HL-60/S4 treated with phorbol 12-myristate 13-acetate at 8.2 ng/mL for 4 days and 3 days (cell line): ENCODE data around the gene SLC9B1.

ENCODE experiments used
- in situ Hi-C: fragments of 300-500 bp; cut with MboI; formaldehyde crosslinking; loops from 2 replicates; pipeline ENCODE4 v1.15.0; 2022; ENCODE audit warnings: low sequenced_read_pairs

Gene SLC9B1, protein sequence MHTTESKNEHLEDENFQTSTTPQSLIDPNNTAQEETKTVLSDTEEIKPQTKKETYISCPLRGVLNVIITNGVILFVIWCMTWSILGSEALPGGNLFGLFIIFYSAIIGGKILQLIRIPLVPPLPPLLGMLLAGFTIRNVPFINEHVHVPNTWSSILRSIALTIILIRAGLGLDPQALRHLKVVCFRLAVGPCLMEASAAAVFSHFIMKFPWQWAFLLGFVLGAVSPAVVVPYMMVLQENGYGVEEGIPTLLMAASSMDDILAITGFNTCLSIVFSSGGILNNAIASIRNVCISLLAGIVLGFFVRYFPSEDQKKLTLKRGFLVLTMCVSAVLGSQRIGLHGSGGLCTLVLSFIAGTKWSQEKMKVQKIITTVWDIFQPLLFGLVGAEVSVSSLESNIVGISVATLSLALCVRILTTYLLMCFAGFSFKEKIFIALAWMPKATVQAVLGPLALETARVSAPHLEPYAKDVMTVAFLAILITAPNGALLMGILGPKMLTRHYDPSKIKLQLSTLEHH

GRCh38 chr4:103019308-103020124 lies at the start of gene SLC9B1:
Gene SLC9B1, minus strand, starts transcription at chr4:103019705. Its CDS starts 27,994 bp downstream, at chr4:102991711.
- in situ Hi-C loops: loop anchor here (25.0 kb wide), 1 partner anchor 582 kb away; no protein-coding TSS in a partner anchor

- in situ Hi-C loops: no loop called here
Measured at GRCh38 chr4:103067841-103068547, 48.5 kb upstream of the SLC9B1 start.

DNA sequence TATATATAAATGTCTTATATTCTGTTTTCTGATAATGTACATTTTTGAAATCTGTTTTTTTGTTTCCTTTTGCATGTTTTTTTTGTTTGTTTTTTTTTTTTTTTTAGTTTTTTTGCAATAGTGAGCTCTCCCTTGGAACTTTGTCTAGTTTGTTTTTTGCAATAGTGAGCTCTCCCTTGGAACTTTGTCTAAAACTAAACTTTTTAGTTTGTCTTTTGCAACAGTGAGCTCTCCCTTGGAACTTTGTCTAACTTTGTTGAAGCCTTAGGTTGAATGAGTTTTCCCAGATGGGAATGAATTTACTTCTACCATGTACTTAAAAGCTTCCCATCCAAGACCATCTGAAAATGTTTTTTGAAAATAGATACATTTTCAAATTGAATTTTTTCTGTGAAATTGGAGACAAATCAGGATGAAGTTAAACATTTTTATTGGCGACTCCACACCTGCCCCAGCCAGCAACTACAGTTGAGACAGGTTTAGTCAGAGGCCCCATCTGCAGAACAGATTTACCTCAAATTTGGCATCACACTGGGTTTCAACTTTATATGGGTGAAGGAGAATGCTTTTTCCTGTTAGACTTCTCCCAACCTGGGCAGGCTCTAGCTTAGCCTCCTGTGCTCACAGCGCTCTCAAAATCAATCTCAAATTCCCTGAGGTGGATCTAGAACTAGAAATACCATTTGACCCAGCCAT lies 41.1 kb upstream of the SLC9B1 start:
- in situ Hi-C loops: no loop called here

DNA sequence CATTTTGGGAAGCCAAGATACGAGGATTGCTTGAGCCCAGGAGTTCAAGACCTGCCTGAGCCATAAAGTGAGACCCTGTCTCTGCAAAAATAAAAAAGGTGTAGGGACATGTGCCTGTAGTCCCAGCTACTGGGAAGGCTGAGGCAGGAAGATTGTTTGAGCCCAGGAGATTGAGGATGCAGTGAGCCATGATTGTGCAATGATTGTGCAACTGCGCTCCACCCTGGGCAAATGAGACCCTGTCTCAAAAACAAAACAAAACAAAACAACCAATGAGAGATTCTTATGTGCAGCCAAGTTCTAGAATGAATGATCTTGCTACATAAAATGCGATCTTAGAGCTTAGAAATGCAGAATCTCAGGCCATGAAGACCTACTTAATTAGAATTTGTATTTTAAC lies 34.5 kb upstream of the SLC9B1 start:
- in situ Hi-C loops: no loop called here

GRCh38 chr4:103052779-103053178 lies 33.3 kb upstream of the SLC9B1 start:
- in situ Hi-C loops: no loop called here

DNA sequence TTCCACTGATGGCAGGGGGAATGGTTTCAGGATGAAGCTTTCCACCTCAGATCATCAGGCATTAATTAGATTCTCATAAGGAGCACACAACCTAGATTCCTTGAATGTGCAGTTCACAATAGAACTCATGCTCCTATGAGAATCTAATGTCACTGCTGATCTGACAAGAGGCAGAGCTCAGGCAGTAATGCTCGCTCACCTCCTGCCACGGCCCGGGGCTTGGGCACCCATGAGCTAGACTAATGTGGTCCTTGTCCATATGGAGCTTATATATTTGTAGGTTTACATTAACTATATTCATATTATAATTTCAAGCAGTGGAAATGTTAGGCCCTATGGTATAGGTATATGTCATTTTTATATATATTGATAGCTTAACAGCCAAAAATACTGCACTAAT lies 32.6 kb upstream of the SLC9B1 start:
- in situ Hi-C loops: no loop called here

- in situ Hi-C loops: no loop called here
Measured at GRCh38 chr4:103050736-103051436, 31.4 kb upstream of the SLC9B1 start.

DNA sequence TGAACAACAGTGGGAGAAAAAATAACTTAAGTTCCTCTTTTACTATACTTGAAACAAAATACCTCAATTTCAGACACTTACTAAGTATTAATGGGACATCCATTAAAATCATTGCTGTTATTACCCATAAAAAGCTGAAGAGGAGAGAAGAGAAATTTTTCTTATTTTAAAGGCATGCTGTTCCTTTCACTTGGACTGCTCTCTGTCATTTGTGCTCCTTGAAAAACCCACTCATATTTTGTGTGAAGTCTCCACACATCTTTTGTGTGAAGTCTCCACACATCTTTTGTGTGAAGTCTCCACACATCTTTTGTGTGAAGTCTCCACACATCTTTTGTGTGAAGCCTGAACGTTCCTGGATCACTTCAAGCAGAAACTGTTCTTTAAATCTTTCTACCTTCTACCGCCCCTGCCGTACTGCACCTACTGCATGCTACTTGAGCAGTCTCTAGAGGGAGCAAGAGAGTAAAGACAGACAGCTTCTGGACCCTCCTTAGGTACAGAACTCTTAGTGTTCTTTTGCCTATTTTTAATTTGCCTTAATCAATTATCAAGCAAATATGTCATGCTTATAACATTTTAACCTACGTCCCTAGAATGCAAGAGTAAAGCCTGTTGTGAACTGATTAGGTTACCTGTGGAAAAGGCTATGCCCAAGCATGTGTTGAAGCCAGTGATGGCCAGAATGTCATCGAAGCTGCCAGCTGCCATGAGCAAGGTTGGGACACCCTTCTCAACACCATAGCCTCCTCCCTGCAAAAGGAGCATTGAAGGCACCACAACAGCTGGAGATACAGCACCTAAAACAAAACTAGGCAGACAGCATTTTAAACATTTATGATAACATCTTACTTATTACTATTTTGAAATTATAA lies 27.1 kb upstream of the SLC9B1 start:
- in situ Hi-C loops: no loop called here

DNA sequence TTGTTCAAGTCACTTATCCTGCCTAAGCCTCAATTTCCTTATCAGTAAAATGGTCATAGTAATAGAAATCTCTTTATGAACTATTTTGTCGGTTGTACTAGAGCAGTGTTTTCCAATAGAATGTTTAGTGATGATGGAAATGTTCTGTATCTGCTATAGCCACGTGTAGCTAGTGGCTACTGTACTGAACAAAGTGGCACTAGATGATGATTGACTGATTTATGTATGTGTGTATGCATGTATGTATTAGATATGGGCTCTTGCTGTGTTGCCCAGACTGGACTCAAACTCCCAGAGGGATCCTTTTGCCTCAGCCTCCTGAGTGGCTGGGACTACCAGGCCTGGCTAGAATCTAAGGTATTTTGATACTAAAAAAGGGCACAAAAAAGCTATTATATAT lies 24.7 kb upstream of the SLC9B1 start:
- in situ Hi-C loops: no loop called here

GRCh38 chr4:103036169-103036568 lies 16.7 kb upstream of the SLC9B1 start:
- in situ Hi-C loops: no loop called here

- in situ Hi-C loops: no loop called here
Measured at GRCh38 chr4:103032574-103032973, 13.1 kb upstream of the SLC9B1 start.

- in situ Hi-C loops: no loop called here
Measured at GRCh38 chr4:103030791-103031190, 11.3 kb upstream of the SLC9B1 start.

DNA sequence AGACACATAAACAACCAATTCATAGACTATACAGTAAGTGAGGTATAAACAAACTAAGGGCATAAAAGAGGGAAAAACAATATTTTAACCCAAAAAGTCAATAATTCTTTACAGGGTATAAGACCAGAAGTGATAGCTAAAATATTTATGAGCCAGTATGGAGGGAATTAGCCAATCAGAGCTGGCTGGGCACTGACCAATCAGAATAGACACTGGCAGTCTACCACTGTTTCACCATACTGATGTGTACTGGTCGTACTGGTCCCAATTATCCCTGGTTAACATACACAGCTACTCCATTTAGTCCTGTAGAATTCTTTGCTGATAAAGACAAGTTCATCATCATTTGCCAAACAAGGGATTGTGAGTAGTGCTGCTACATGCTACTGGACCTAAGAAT lies 9.8 kb upstream of the SLC9B1 start:
- in situ Hi-C loops: no loop called here

DNA sequence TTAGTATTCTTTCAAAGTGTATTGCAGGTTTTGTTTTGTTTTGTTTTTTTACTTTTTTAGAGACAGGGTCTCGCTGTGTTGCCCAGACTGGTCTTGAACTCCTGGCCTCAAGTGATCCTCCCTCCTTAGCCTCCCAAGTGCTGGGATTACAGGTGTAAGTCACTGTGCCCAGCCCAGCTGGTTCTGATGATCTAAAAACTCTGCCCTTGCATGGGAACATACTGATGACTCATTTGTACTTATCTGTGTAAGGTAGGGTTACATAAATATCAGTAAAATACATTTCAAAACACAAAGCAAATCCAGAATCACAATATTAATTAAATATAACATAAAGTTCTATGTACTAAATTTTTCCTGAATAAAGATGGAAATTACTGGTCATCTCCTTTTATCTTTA lies 7.4 kb upstream of the SLC9B1 start:
- in situ Hi-C loops: no loop called here

- in situ Hi-C loops: loop anchor here (25.0 kb wide), 1 partner anchor 588 kb away; no protein-coding TSS in a partner anchor
Measured at GRCh38 chr4:103024996-103025395, 5.5 kb upstream of the SLC9B1 start.

DNA sequence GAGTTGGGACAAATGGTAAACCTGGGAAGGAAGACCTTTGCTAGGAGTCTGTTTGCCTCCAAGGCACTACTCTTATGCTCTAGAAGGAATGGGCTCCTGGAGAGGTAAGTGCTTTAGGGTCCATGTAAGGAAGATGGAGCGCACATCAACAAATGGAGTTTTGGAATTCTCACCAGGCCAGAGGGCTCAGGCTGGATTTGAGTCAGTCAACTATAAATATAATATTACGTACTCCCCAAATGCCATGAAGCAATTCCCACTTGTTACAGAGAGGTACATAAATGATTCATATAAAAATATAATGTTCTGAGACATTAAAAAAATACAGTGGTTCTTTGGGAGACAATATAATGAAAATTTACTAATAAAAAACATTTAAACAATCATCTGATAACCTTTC lies 1.6 kb upstream of the SLC9B1 start:
- in situ Hi-C loops: loop anchor here (25.0 kb wide), 1 partner anchor 584 kb away; no protein-coding TSS in a partner anchor

DNA sequence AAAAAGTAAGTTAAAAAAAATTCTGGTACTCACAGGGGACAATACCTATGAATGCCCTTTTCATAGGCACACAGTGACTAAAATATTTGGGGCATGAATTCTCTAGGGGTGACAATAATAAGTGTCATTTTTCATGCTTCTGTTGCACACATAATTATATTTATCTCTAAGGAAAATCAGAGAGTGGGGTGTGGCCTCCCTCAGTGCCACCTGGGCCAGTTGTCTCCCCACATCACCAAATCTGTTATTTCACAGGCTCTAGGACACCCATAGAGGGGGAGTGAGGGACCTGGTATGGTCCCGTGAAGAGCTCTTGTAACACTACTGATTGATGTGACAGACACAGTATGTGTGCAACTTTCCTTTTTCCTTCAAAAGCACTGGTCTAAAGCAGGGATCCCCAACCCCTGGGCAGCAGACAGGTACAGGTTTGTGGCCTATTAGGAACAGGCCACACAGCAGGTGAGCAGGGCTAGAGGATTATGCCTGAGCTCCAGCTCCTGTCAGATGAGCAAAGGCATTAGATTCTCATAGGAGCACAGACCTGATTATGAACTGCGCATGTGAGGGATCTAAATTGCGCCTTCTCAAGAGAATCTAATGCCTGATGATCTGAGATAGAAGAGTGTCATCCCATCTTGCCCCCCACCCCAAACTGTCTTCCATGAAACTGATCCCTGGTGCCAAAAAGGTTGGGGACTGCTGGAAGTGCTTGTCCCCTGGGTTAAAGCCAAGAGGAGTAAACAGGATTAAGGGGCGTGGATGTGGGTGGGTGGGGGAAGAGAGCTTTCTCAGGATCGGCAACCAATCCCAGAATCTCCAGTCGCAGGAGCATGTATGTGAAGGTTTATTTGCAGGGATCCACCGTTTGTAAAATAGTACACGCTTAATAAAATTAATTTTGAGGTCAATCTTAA lies 856 bp downstream of the SLC9B1 start:
- in situ Hi-C loops: loop anchor here (25.0 kb wide), 1 partner anchor 581 kb away; no protein-coding TSS in a partner anchor

DNA sequence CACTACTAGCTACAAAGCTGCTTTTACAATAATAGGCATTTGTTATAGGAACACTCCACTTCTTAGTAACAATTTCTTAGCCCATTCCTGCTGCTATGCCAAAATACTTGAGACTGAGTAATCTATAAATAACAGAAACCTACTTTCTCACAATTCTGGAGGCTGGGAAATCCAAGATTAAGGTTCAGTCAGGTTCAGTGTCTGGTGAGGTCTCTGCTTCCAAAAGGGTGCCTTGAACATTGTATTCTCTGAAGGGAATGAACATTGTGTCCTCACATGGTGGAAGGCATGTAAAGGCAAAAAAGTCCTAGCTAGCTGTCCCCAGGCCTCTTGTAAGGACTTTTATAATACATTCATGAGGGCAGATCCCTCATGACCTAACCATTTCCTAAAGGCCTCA lies 7.0 kb downstream of the SLC9B1 start:
- in situ Hi-C loops: loop anchor here (25.0 kb wide), 1 partner anchor 575 kb away; no protein-coding TSS in a partner anchor
